GM19328 (cell line): Measurements from ENCODE around the gene TEX19.

Experiments used
- ATAC-seq: cut with Tn5 transposase; IDR thresholded peaks from one replicate; pipeline ENCODE4 v1.9.1; 2021; ENCODE audit warnings: mild to moderate bottlenecking, moderate library complexity; ENCODE audit not compliant: unreplicated experiment

Gene TEX19, protein sequence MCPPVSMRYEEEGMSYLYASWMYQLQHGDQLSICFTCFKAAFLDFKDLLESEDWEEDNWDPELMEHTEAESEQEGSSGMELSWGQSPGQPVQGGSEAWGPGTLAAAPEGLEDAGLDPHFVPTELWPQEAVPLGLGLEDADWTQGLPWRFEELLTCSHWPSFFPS

GRCh38 chr17:82358465-82359350, at the start of gene TEX19:
Gene TEX19, plus strand, starts transcription at chr17:82359247. Its CDS starts 2,904 bp downstream, at chr17:82362151.
- no peak for ATAC-seq

DNA sequence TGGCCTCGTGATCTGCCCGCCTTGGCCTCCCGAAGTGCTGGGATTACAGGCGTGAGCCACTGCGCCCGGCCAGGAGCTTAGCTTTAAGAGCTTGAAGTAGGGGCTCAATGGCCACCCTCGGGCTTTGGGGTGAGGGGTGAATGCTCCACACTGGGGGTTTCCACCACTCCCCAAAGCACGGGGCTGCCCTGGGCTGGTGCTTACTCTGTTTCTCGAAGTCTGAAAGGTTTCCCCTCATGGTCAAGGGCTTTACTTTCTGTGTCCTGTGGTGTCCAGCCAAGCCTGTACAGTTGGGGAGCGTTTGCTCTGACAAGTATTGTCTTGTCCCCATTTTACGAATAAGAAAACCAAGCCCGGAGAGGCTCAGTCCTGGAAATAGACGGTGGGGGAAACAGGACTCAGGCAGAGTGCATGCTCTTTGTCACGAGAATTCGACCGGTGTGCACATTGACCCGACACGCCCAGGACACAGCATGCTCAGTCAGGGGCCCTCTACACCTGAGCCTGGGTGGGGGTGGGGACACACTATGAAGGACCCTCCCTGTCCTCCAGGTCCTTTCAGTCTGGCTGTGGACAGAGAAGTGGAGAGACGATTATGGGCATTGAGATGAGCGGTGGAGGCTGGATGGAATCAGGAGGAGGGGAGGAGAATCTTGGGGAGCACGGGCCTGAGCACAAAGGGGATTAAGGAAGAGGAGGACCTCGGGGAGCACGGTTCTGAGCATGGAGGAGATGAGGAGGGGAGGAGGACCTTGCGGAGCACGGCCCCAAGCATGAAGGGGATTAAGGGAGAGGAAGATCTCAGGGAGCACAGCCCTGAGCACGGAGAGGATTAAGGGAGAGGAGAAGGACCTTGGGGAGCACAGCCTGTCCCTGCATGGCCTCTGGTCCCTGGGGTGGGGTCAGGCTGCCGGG, 49.1 kb upstream of the TEX19 start:
- ATAC-seq, result no peak

DNA sequence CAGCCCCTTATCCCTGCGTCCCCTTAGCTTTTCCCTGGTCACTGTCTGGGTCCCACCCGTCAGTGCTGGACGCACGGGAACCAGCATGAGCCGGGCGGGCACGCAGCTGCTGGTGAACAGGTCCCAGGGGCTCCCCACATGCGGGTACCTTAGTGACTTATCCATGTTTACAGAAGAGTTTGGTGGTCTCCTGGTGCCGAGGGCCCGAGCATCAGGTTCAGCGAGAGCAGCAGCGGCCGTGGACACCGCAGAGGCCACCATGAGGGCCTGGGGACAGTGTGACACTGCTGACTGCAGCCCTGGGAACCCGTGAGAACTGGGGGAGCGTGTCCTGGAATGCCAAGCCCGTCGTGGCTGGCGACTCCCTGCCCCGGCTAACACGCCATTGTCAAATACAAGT, 48.2 kb upstream of the TEX19 start:
- no peak for ATAC-seq

DNA sequence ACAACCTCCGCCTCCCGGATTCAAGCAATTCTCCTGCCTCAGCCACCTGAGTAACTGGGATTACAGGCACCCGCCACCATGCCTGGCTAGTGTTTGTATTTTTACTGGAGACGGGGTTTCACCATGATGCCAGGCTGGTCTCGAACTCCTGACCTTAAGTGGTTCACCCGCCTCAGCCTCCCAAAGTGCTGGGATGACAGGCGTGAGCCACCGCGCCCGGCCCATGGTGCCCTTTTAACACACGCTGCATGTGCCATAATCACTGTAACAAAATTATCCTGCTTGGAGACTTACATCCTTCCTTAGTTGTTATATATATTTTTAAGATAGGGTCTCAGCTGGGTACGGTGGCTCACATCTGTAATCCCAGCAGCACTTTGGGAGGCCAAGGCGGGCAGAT, 47.1 kb upstream of the TEX19 start:
- ATAC-seq, result no peak

DNA sequence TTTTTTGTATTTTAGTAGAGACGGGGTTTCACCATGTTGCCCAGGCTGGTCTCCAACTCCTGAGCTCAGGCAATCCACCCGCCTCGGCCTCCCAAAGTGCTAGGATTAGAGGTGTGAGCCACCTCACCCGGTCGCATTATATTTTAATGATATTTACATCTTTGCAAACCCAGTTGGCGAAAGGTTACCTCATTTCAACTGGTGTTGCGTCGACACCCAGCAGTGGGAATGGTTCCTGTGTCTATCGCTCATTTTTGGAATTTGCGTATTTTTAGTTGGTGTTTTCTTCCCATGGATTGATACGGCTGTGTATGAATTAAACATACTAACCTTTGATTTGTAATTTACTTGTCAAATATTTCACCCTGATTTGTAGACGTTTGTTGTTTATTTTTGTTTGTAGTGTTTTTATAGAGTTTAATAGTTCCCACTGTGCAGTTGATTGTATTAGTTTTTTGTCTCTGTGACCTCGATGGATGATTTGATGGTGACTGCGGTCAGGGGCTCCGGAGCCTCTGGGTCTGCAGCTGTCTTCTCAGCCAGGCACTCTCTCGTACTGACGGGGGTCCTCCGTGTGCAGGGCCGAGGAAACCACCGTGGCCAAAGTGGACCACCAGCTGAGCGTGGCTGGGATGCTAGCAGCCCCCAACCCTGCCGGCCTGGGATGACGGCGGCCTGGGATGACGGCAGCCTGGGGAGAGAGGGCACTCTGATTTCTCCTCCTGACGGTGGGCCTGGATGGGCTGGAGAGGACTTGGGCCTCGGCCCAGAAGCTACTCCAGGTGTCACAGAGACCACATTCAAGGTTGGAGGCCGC, 45.6 kb upstream of the TEX19 start:
- ATAC-seq, result no peak

DNA sequence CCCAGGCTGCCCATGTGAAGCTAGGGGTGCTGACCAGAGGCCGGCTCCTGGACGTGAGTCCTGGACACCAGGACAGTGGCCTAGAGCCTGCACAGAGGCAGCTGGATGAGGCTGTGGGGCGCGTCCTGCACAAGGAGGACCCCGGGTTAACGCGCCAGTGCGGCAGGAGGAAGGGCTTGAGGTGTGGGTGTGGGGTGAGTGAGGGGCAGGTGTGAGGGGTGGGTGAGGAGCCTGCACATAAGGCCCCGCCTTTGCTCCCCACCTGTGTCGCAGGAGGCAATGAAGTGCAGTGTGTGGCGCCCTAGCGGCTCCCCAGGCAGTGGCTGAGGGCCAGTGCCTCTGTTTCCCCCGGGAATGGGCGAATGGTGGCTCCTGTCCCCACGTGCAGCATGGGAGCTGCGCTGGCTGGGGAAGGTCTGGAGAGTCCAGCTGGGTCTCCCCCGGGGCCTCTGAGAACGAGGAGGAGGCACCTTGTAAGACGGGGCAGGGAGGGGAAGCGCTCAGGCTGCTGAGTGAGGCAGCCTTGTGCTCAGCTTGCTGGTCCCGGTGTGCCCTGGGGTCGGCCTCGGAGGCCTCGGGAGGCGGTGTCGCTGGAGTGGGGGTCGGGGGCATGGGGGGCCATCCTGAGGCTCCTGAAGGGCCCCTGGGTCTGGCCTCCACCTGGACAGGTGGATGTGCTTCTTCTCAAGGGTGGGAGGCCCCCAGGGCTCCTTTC, 44.9 kb upstream of the TEX19 start:
- ATAC-seq, result no peak

DNA sequence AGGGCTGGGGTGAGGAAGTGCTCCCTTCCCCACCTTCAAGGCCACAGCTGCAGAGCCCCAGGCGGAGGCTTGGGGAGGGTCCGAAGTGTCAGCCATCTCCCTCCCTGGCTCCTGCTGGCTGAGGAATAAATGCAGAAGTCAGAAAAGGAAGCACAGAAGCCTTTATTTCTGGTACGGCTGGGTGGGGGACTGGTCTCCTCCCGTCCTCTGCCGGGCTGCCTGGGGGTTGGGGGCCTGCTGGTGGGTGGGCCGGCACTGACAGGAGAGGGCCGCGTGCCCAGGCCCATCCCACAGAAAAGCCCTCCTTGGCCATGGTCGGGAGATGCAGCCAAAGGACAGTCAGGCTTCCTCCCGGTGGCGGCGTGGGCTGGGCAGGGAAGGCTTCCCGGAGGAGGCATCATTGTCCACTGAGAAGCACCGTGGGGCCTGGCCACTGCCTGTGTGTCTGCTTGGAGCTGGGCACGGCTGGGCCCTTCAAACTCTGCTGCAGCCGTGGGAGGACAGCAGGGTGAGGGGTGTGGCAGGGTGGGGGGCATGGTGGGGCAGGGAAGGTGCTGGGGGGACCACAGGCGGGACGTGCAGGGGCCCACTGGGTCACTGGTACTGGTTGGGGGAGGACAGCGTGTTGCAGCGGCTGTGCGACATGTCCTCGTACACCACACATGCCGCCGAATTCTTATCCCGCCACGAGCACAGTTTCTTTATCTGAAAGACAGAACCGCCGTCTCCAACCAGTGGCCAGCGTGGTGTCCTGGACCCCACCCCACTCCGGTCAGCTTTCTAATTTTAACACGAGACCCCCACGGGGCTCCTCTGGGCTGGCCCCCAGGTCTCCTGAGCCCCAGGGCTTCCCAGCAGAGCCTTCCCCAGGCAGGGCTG, 44.1 kb upstream of the TEX19 start:
- ATAC-seq, result no peak

DNA sequence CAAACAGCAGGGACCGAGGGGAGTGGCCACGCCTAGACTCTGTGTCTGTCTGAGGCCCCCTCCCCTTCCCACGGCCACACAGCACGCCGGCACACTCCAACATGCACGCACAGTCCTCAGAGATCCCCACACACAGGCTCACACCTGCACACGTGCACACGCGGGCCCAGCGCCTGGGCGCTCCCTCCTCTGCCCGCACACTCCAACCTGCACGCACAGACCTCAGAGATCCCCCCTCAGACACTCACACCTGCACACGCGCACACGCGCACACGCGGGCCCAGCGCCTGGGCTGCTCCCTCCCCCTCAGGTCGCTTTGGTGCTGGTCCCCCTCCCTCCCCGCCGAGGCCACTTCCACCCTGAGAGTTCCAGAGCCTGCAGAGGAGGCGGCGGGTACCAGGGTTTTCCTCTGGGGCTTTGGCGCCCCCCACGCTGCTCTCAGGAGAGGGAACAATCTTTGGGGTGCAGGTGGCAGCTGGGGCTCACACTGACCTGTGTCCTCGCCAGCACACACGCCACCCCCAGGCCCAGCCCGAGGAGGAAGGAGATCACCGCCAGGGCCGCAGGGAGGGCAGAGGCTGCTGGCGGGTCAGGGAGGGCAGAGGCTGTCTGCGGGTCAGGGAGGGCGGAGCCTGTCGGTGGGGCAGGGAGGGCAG, 43.2 kb upstream of the TEX19 start:
- ATAC-seq, result no peak

GRCh38 chr17:82316651-82317393, 42.2 kb upstream of the TEX19 start:
- no peak for ATAC-seq

DNA sequence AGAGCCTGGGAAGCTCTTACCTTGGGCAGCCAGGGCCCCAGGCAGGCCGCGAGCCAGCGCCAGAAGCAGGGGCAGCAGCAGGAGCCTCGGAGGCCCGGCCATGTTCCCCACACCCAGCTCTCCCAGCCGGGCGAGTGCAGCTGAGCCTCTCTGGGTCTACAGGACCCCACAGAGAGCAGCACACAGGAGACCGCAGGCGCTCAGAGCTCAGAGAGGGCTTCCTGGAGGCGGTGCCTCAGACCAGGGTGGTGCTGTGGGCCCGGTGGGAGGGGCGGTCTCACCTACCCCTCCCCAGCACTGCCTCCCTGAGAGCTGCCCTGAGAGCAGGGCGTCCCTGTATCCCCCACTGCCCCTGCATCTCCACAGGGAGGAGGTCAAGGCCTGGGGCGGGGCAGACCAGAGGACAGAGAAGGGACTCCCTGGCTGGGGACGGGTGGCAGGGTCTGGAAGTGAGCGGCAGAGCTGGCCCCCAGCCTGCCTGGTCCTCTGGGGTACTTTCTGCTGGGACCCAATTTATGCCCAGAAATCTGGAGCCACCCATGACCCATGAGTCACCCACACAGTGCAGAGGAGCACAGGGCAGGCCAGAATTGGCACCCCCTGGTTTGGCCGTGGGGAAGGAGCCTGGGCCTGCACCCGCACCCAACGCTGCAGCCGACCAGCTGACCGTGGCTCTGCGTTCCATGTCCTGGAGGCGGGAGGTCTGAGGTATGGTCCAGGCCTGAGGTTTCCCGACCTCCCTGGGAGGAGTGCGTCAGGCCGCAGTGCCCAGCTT, 41.5 kb upstream of the TEX19 start, which contains the start of gene CD7:
TSS of gene CD7 (minus strand) at position 215 of the 775 bp plus-strand sequence. CDS start at position 102, 113 bp downstream.
- no peak for ATAC-seq

GRCh38 chr17:82318169-82318498, 40.9 kb upstream of the TEX19 start:
- ATAC-seq, result no peak

- ATAC-seq, result no peak
Measured at GRCh38 chr17:82318772-82319606, 40.1 kb upstream of the TEX19 start.

GRCh38 chr17:82319619-82320062, 39.4 kb upstream of the TEX19 start:
- ATAC-seq, result no peak

GRCh38 chr17:82320140-82320840, 38.8 kb upstream of the TEX19 start:
- no peak for ATAC-seq
